Ishikawa (cell line): Measurements from ENCODE around the gene ITGA6.

Source experiments
- EP300 ChIP-seq: IDR thresholded peaks from 2 replicates; pipeline ENCODE4 v1.6.1; 2012; ENCODE audit warnings: borderline replicate concordance
- NFIC ChIP-seq: IDR thresholded peaks from 2 replicates; pipeline ENCODE4 v1.6.1; 2012
- RAD21 ChIP-seq: IDR thresholded peaks from 2 replicates; pipeline ENCODE4 v1.6.1; 2012; ENCODE audit warnings: low read depth
- TAF1 ChIP-seq: IDR thresholded peaks from 2 replicates; pipeline ENCODE4 v1.6.1; 2012; ENCODE audit warnings: low read depth, mild to moderate bottlenecking
- ZBTB7A ChIP-seq: IDR thresholded peaks from 2 replicates; pipeline ENCODE4 v1.6.1; 2012; ENCODE audit warnings: low read depth
- TF ChIP-seq, protein P1 (sequence below): IDR thresholded peaks from 2 replicates; pipeline ENCODE4 v1.6.1; 2012

GRCh38 chr2:172447811-172448493 is 20.6 kb downstream of the ITGA6 start:
- TF ChIP-seq ZBTB7A (no peak), TAF1 (no peak), EP300 (no peak), NFIC (no peak), RAD21 (no peak)
- TF ChIP-seq, protein P1, sequence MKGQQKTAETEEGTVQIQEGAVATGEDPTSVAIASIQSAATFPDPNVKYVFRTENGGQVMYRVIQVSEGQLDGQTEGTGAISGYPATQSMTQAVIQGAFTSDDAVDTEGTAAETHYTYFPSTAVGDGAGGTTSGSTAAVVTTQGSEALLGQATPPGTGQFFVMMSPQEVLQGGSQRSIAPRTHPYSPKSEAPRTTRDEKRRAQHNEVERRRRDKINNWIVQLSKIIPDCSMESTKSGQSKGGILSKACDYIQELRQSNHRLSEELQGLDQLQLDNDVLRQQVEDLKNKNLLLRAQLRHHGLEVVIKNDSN, result no peak
